Activated naive CD4-positive, alpha-beta T cell treated with anti-CD3 and anti-CD28 coated beads for 36 hours (primary cell): ENCODE measurements around the gene PNLIPRP1. TPM values are rescaled to one million over a fixed set of nuclear protein-coding genes. Genes with fewer than 3 reads are reported as not detected.

Source experiments
- CTCF ChIA-PET: fragments of 350-600 bp; sonication (Branson Sonifier 250); formaldehyde crosslinking; loops from one replicate; lab custom pipeline; 2021; ENCODE audit warnings: antibody characterized with exemption; lab: Charles Lee
- DNase-seq: peaks from one replicate; pipeline ENCODE4 v3.0.0-alpha.2; 2020
- H3K27ac Mint-ChIP-seq: one replicate; pipeline ENCODE4 v1.8.0; 2021; ENCODE audit warnings: mild to moderate bottlenecking, mixed read lengths
- H3K27me3 Mint-ChIP-seq: one replicate; pipeline ENCODE4 v1.8.0; 2021; ENCODE audit warnings: low read depth, mixed read lengths
- H3K36me3 Mint-ChIP-seq: one replicate; pipeline ENCODE4 v1.8.0; 2021; ENCODE audit warnings: low read depth, mixed read lengths
- H3K4me1 Mint-ChIP-seq: one replicate; pipeline ENCODE4 v1.8.0; 2021; ENCODE audit warnings: low read depth, mixed read lengths
- H3K4me3 Mint-ChIP-seq: one replicate; pipeline ENCODE4 v1.8.0; 2021; ENCODE audit warnings: mild to moderate bottlenecking, moderate library complexity, mixed read lengths
- H3K9me3 Mint-ChIP-seq: one replicate; pipeline ENCODE4 v1.8.0; 2021; ENCODE audit warnings: mixed read lengths
- intact Hi-C: fragments of 100-400 bp; cut with micrococcal nuclease; formaldehyde crosslinking; loops from one replicate; pipeline ENCODE4 v1.15.1; 2023
- total RNA-seq, 2 experiments: library from RNA; stranded (reverse); gene quantifications; one replicate each; pipeline ENCODE4 v1.2.3, GENCODE V29; 2021

Gene PNLIPRP1
- total RNA-seq, 2 experiments from 2014 or later, result not detected

GRCh38 chr10:116574797-116575196 is 16.0 kb upstream of the PNLIPRP1 start:
- H3K27ac Mint-ChIP-seq, result no peak overlapping the region
- H3K9me3 Mint-ChIP-seq, result no peaks in the 10 kb centered on the region
- peaks cover 17% of the 10 kb centered on the region for H3K27me3 Mint-ChIP-seq
- H3K4me3 Mint-ChIP-seq, result no peak overlapping the region
- no peak for DNase-seq
- CTCF ChIA-PET, result no interaction called here
- no peaks in the 10 kb centered on the region for H3K4me1 Mint-ChIP-seq
- intact Hi-C loops, result no loop called here
- H3K36me3 Mint-ChIP-seq, result no peaks in the 10 kb centered on the region

GRCh38 chr10:116587878-116588591 is 2.7 kb upstream of the PNLIPRP1 start:
- no peak overlapping the region for H3K27ac Mint-ChIP-seq
- CTCF ChIA-PET, result no interaction called here
- H3K4me1 Mint-ChIP-seq, result no peaks in the 10 kb centered on the region
- H3K4me3 Mint-ChIP-seq, result no peak overlapping the region
- intact Hi-C loops, result no loop called here
- H3K27me3 Mint-ChIP-seq, result peaks cover 7% of the 10 kb centered on the region
- no peaks in the 10 kb centered on the region for H3K9me3 Mint-ChIP-seq
- no peak for DNase-seq
- H3K36me3 Mint-ChIP-seq, result no peaks in the 10 kb centered on the region

- Mint-ChIP-seq H3K4me3 (no peak overlapping the region), H3K4me1 (no peaks in the 10 kb centered on the region), H3K36me3 (no peaks in the 10 kb centered on the region), H3K9me3 (no peaks in the 10 kb centered on the region), H3K27ac (no peak overlapping the region), H3K27me3 (peaks cover 7% of the 10 kb centered on the region)
- intact Hi-C loops, result no loop called here
- DNase-seq, result no peak
- CTCF ChIA-PET, result no interaction called here
Observed at GRCh38 chr10:116588995-116589394, 1.8 kb upstream of the PNLIPRP1 start.

GRCh38 chr10:116589926-116590325 is 833 bp upstream of the PNLIPRP1 start:
- DNase-seq, result no peak
- Mint-ChIP-seq H3K27me3 (peaks cover 7% of the 10 kb centered on the region), H3K27ac (no peak overlapping the region), H3K9me3 (no peaks in the 10 kb centered on the region), H3K36me3 (no peaks in the 10 kb centered on the region), H3K4me3 (no peak overlapping the region), H3K4me1 (no peaks in the 10 kb centered on the region)
- intact Hi-C loops, result no loop called here
- CTCF ChIA-PET, result interaction anchor here (0.7 kb wide), 1 partner anchor 382 kb away, joined by 3 read pairs; no protein-coding TSS in a partner anchor

GRCh38 chr10:116593139-116593740 is 2.5 kb downstream of the PNLIPRP1 start:
- Mint-ChIP-seq H3K4me1 (no peaks in the 10 kb centered on the region), H3K4me3 (no peak overlapping the region), H3K9me3 (no peaks in the 10 kb centered on the region), H3K27ac (no peak overlapping the region), H3K36me3 (no peaks in the 10 kb centered on the region), H3K27me3 (no peaks in the 10 kb centered on the region)
- no peak for DNase-seq
- intact Hi-C loops, result no loop called here
- CTCF ChIA-PET, result no interaction called here

GRCh38 chr10:116594525-116595035 is 3.8 kb downstream of the PNLIPRP1 start:
- no peak overlapping the region for H3K4me3 Mint-ChIP-seq
- intact Hi-C loops, result no loop called here
- no peaks in the 10 kb centered on the region for H3K9me3 Mint-ChIP-seq
- H3K27me3 Mint-ChIP-seq, result no peaks in the 10 kb centered on the region
- CTCF ChIA-PET, result interaction anchor here (1.0 kb wide), 1 partner anchor 149 kb away, joined by 4 read pairs; no protein-coding TSS in a partner anchor
- H3K36me3 Mint-ChIP-seq, result no peaks in the 10 kb centered on the region
- H3K4me1 Mint-ChIP-seq, result no peaks in the 10 kb centered on the region
- no peak for DNase-seq
- H3K27ac Mint-ChIP-seq, result no peak overlapping the region

- intact Hi-C loops, result no loop called here
- CTCF ChIA-PET, result no interaction called here
- Mint-ChIP-seq H3K27me3 (no peaks in the 10 kb centered on the region), H3K4me3 (no peak overlapping the region), H3K36me3 (no peaks in the 10 kb centered on the region), H3K27ac (no peak overlapping the region), H3K9me3 (no peaks in the 10 kb centered on the region), H3K4me1 (no peaks in the 10 kb centered on the region)
- DNase-seq, result no peak
Observed at GRCh38 chr10:116596062-116596461, 5.3 kb downstream of the PNLIPRP1 start.

- no peak for DNase-seq
- CTCF ChIA-PET, result no interaction called here
- H3K27ac Mint-ChIP-seq, result no peak overlapping the region
- H3K27me3 Mint-ChIP-seq, result no peaks in the 10 kb centered on the region
- no peaks in the 10 kb centered on the region for H3K36me3 Mint-ChIP-seq
- H3K4me1 Mint-ChIP-seq, result no peaks in the 10 kb centered on the region
- intact Hi-C loops, result no loop called here
- no peaks in the 10 kb centered on the region for H3K9me3 Mint-ChIP-seq
- no peak overlapping the region for H3K4me3 Mint-ChIP-seq
Observed at GRCh38 chr10:116597543-116597942, 6.8 kb downstream of the PNLIPRP1 start.

GRCh38 chr10:116598329-116598728 is 7.6 kb downstream of the PNLIPRP1 start:
- intact Hi-C loops, result no loop called here

GRCh38 chr10:116599991-116600390 is 9.2 kb downstream of the PNLIPRP1 start:
- H3K4me1 Mint-ChIP-seq, result no peaks in the 10 kb centered on the region
- CTCF ChIA-PET, result no interaction called here
- H3K27ac Mint-ChIP-seq, result no peak overlapping the region
- H3K4me3 Mint-ChIP-seq, result no peak overlapping the region
- intact Hi-C loops, result no loop called here
- DNase-seq, result no peak
- no peaks in the 10 kb centered on the region for H3K9me3 Mint-ChIP-seq
- H3K36me3 Mint-ChIP-seq, result no peaks in the 10 kb centered on the region
- H3K27me3 Mint-ChIP-seq, result no peaks in the 10 kb centered on the region

More at GRCh38 chr10:116598329-116598728, 7.6 kb downstream of the PNLIPRP1 start:
- Mint-ChIP-seq H3K4me3 (no peak overlapping the region), H3K27ac (no peak overlapping the region), H3K27me3 (no peaks in the 10 kb centered on the region), H3K9me3 (no peaks in the 10 kb centered on the region), H3K36me3 (no peaks in the 10 kb centered on the region), H3K4me1 (no peaks in the 10 kb centered on the region)
- DNase-seq, result no peak
- CTCF ChIA-PET, result no interaction called here

GRCh38 chr10:116602648-116603400 is 12.1 kb downstream of the PNLIPRP1 start:
- no peaks in the 10 kb centered on the region for H3K4me1 Mint-ChIP-seq
- DNase-seq, result no peak
- no peak overlapping the region for H3K4me3 Mint-ChIP-seq
- CTCF ChIA-PET, result no interaction called here
- no peaks in the 10 kb centered on the region for H3K9me3 Mint-ChIP-seq
- intact Hi-C loops, result no loop called here
- no peaks in the 10 kb centered on the region for H3K36me3 Mint-ChIP-seq
- no peak overlapping the region for H3K27ac Mint-ChIP-seq
- H3K27me3 Mint-ChIP-seq, result peaks cover 13% of the 10 kb centered on the region

- Mint-ChIP-seq H3K36me3 (no peaks in the 10 kb centered on the region), H3K27me3 (peaks cover 32% of the 10 kb centered on the region), H3K4me3 (no peak overlapping the region), H3K9me3 (no peaks in the 10 kb centered on the region), H3K4me1 (no peaks in the 10 kb centered on the region), H3K27ac (no peak overlapping the region)
- CTCF ChIA-PET, result no interaction called here
- intact Hi-C loops, result no loop called here
- no peak for DNase-seq
Observed at GRCh38 chr10:116606061-116606483, 15.3 kb downstream of the PNLIPRP1 start.
